ENCODE results near the gene AFF2.

DNA sequence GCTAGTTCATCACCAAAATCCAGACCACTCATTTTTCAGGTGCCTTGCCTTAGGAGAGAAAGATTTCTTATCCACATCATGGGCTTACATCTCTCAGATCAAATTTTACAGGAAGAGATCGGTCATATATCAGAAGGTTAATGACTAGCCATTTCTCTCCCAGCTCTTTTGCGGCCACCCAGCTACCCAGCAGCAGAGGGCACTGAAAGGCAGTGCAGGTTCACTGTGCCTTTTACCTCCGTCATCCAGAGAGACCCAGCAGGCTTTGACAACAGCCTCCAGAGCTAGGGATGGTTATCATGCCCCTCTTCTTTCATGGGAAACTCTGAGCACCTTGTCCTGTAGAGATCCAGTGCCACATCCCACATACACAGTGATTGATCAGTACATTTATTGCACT, 384.8 kb downstream of the AFF2 start:
- TF ChIP-seq, protein P1, sequence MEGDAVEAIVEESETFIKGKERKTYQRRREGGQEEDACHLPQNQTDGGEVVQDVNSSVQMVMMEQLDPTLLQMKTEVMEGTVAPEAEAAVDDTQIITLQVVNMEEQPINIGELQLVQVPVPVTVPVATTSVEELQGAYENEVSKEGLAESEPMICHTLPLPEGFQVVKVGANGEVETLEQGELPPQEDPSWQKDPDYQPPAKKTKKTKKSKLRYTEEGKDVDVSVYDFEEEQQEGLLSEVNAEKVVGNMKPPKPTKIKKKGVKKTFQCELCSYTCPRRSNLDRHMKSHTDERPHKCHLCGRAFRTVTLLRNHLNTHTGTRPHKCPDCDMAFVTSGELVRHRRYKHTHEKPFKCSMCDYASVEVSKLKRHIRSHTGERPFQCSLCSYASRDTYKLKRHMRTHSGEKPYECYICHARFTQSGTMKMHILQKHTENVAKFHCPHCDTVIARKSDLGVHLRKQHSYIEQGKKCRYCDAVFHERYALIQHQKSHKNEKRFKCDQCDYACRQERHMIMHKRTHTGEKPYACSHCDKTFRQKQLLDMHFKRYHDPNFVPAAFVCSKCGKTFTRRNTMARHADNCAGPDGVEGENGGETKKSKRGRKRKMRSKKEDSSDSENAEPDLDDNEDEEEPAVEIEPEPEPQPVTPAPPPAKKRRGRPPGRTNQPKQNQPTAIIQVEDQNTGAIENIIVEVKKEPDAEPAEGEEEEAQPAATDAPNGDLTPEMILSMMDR (IDR thresholded peaks at IDR 0.05) = no peak
- no peak for TF ChIP-seq POLR2A (IDR thresholded peaks at IDR 0.05)
- TF ChIP-seq POLR2AphosphoS5 (IDR thresholded peaks at IDR 0.05) = no peak
